Measurements from ENCODE around the gene RPL5.

Gene RPL5

DNA sequence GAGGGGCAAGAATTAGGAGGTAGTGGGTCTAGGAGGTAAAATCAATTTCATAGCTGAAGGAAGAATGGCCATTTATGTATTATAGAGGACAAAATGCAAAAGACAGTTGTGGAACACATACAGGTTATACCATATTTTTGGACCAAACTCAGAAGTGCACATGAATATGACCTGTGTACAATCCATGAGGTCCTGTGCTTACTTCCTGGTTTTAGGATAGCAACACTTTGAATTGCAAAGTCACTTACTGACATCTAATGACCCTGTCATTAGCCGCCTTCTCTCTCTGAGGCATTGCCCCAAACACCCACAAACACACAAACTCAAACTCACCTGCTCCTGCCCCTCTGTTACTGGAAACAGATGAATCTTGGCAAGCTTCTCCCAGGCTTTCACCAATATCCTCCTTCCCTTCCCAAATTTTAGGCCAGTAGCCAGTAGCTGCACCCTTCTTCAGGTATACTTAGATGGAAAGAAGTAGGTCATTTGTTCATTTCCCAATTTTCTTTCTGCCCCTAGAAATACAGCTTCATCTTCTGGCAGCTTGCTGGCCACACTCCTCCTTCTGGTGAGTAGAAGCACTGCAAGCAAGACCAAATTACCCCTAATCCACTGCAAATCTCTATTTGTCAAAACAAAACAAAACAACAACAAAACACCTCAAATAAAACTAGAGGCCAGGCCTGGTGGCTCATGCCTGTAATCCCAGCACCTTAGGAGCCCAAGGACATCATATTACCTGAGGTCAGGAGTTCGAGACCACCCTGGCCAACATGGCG is 13.7 kb upstream of the RPL5 start:
- in situ Hi-C loops (cut with HindIII; ENCODE audit: low sequenced_read_pairs), result loop anchor here (5.0 to 25.0 kb wide), 3 partner anchors 57 to 306 kb away; no protein-coding TSS in a partner anchor

DNA sequence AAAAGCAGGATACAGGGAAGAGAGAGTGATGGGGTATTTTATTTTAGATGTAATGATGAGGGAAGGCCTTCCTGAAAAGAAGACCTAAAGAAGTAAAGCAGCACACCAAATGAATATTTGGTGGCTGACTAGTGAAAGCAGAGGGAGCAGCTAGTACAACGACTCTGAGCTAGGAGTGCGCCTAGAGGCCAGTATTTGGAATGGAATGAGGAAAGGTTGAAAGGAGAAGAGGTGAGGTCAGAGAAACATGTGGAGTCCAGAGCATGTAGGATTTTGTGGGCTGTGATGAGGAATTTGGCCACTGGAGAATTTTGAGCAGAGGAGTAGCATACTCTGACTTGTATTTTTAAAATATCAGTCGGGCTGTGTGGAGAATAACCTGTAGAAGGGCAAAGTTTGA is 11.8 kb upstream of the RPL5 start:
- in situ Hi-C loops (cut with HindIII; ENCODE audit: low sequenced_read_pairs), result loop anchor here (25.0 kb wide), 1 partner anchor 308 kb away; no protein-coding TSS in a partner anchor

DNA sequence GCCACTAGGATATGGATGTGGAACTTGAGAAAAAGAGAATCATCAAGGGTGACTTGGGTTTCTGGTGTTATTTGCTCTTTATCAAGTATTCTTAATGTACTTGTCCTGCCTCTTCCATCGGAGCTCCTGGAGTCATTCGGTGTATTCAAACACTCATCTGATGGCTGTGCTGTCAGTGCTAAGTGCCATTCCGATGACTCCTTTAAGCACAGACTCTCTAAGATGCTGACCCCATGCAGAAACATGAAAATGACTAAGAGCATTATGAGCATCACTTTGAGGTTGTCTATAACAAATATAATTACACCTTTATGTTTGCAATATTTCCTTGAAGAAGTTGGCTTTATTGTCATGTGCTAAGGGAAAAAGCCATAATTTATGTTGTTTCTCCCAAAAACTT is 11.3 kb upstream of the RPL5 start:
- in situ Hi-C loops (cut with HindIII; ENCODE audit: low sequenced_read_pairs), result loop anchor here (25.0 kb wide), 1 partner anchor 308 kb away; no protein-coding TSS in a partner anchor

DNA sequence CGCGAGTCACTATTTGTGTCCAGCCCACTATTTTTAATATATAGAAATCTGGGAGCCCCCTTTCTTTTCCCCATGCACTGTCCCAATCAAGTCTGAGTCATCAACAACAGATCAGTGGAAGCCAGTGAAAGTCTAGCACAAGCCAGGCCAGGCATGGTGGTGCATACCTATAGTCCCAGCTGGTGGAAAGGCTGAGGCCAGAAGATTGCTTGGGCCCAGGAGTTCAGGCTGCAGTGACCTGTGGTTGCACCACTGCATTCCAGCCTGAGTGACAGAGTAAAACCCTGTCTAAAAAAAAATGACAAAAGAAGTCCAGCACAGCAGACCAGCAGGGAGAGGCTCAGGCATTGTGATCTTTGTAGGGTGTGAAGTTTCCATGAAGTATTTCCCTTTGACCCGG is 9.0 kb upstream of the RPL5 start:
- in situ Hi-C loops (cut with HindIII; ENCODE audit: low sequenced_read_pairs), result loop anchor here (25.0 kb wide), 1 partner anchor 311 kb away; no protein-coding TSS in a partner anchor

DNA sequence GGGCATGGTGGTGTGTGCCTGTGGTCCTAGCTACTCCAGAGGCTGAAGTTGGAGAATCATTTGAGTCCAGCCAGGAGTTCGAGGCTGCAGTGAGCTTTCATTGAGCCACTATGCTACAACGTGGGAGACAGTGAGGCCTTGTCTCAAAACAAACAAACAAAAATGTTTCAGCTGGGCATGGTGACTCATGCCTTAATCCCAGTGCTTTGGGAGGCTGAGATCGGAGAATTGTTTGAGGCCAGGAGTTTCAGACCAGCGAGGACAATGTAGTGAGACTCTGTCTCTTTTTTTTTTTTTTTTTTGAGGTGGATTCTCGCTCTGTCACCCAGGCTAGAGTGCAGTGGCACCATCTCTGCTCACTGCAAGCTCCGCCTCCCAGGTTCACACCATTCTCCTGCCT is 5.0 kb upstream of the RPL5 start:
- in situ Hi-C loops (cut with HindIII; ENCODE audit: low sequenced_read_pairs), result no loop called here

DNA sequence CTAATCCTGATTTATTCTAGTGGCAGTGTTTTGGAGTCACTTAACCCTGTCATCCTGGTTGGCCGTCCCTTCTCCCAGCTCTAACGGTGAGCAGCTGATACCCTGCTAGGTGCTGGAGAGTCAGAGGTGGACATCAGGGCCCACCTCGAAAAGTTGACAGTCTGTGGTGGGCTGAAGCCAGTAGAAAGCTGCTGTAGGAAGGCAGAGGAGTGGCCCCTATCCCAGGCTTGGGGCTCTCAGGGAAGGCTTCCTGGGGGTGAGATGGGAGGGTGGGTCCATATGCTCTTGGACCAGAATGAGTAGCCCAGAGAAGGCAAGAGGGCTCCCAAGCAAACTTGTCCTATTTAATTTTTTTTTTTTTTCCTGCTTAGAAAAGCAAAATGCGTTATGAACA is 475 bp upstream of the RPL5 start:
- in situ Hi-C loops (cut with HindIII; ENCODE audit: low sequenced_read_pairs), result no loop called here

DNA sequence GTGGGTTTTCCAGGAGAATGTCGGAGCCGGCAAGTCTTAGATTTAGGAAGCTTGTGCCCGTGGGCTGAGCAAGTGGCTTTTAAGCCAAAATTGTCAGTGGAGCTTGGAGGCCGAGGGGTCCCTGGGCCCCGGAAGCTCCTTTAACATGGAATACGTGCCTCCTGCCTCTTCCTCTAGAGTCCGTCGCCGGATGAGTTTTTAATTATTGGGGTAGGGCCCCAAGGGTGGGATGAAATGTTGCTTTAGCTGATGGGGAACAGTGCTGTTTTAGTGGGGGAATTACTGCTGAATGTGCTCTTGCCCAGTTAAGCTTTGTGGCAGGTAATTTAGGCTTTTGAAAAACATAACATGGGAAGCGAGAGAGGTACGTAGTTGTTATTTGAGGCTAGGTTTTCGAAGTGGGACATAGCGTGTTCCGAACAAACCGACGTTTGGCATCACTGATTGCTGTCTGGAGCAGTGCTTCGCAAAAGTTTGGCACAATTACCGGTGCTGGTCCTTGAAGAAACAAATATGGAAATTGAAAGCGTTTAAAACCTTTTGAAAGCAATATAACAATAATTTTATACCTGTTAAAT is 786 bp downstream of the RPL5 start:
- in situ Hi-C loops (cut with HindIII; ENCODE audit: low sequenced_read_pairs), result no loop called here

DNA sequence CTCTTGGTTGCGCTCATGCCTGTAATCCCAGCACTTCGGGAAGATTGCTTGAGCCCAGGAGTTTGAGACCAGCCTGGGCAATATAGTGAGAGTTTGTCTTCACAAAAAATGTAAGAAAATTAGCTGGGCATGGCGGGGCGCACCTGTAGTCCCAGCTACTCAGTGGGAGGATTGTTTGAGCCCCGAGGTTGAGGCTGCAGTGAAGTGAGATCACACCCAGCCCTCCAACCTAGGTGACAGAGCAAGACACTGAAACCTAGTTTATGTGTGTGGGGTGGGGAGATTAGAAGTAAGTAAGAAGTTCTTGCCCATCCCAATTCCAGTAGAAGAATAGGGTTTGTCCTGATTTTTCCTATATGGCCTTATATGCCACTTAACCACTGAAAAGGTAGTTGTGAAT is 2.0 kb downstream of the RPL5 start:
- in situ Hi-C loops (cut with HindIII; ENCODE audit: low sequenced_read_pairs), result no loop called here

DNA sequence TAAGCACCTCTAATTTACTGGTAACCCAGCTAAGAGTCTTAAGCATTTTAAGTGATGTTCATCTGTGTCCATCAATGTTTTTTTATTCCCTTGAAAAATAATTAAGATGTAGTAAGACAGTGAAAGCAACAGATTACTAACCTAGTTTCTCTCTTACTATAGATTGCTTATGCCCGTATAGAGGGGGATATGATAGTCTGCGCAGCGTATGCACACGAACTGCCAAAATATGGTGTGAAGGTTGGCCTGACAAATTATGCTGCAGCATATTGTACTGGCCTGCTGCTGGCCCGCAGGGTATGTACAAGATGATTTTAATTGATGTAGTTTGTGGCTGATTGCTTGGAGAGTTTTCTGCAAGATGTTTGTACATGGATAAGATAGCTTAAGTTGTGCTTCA is 2.8 kb downstream of the RPL5 start:
- in situ Hi-C loops (cut with HindIII; ENCODE audit: low sequenced_read_pairs), result no loop called here

DNA sequence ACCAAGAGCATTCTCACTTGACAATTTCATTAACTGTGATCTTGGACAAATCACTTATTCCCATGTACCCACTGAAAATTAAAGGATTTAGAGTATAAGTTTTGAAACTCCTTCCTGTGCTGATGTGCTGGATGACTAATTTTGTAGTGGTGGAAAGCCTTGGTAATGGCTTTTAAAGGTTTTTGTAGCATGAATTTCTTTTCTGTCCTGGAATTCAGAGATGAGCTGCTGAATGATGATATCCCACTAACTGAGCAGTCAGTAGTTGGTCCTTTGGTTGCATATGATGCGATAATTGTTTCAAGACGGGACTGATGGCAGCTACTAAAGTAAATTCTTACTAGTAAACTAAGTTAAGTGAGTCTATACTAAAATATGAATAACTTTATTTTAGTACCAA is 5.2 kb downstream of the RPL5 start:
- in situ Hi-C loops (cut with HindIII; ENCODE audit: low sequenced_read_pairs), result no loop called here

DNA sequence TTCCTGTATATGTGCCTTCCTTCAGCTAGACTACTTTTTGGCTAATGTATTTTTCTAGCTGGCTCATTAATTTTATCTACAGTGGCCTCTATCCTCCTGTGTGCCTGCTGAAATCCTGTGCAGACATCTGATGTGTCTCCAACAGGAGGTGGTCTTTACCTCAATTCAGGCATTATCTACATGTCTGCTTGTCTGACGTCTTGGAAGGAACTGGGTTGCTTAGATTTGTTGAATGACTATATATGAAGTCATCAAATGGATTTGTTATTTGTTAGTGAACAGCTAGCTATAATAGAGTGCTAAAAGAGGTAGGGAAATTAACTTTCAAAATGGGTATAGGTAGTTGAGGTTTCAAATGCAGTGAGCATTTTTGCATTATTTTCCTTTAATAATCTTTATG is 6.7 kb downstream of the RPL5 start:
- in situ Hi-C loops (cut with HindIII; ENCODE audit: low sequenced_read_pairs), result no loop called here

DNA sequence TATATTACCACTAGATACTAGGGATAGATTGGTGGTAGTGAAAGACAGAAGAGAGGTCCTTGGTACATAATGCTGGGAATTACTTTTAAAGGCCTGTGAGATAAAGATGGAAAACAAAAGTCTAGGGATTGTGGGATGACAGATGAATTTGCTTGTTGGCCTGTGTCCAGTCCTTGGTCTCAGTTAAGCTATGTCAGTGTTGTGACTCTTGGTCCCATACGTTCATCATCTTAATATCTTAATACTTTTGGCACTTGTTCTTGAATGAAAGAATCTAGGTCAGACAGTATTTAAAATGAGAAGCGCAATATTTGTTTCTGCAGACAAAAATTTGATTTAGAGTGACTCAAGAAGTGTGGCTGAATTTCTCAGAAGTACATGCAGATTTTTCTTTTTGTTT is 7.6 kb downstream of the RPL5 start:
- in situ Hi-C loops (cut with HindIII; ENCODE audit: low sequenced_read_pairs), result no loop called here

DNA sequence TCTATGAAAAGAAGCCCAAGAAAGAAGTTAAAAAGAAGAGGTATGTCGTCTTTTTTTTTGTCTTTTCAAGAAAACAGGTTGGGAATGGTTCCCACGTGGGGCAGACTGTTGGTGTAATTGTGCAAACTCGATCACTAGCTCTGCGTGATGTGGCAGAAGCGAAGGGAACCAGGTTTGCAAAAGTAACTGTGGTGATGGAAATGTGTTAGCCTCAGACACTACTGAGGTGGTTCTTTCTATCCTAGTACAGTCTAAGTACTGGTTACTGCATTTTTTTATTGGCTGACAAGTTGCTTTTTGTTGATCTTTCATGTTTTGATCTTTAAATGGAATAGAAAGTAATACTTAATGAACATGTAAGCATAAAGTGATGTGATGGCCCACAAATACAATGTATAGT is 8.8 kb downstream of the RPL5 start:
- in situ Hi-C loops (cut with HindIII; ENCODE audit: low sequenced_read_pairs), result loop anchor here (5.0 kb wide), 1 partner anchor 67 kb away; no protein-coding TSS in a partner anchor

DNA sequence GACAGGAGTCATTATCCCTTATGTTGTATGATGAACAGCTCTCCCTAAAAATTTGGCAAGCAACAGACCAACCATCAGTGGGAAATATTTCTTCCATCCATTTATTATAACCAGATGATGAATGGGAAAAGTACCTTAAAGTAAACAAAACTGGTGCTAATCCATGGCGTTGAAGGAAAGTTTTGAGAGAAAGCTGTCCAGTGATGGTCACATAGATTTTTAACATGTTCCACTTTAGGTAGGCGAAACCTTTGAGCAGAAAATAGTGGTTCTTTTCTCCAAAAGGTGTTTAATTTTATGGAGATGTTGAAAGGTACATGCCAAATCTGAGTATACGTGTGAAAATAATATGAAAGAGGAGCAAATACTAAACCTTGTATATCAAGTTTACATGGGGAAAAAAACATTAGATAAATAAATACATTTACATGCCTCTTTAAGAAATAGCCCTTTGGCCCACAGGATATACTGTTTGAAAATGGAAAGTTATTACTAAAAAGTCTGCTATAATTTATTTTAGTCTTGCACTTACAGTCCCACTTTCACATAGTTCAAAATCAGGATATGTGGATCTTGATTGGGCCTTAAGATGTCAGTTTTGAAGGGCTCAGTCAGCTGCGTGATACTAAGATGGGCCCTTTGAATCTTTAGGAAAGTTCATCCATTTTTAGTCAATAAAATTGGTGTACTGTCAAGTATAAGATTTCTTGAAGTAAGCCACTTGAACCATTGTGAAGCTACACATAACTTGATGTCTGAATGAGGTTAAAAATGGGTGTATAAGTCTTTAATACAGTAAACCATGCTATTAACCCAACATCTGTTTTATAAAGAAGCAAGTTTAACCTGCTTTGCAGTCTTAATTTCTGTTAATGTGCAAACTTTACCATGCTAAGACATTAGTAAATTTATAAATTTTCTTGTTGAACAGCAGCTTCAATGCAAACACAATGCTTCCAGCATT is 10.5 kb downstream of the RPL5 start:
- in situ Hi-C loops (cut with HindIII; ENCODE audit: low sequenced_read_pairs), result loop anchor here (5.0 kb wide), 1 partner anchor 65 kb away; no protein-coding TSS in a partner anchor

DNA sequence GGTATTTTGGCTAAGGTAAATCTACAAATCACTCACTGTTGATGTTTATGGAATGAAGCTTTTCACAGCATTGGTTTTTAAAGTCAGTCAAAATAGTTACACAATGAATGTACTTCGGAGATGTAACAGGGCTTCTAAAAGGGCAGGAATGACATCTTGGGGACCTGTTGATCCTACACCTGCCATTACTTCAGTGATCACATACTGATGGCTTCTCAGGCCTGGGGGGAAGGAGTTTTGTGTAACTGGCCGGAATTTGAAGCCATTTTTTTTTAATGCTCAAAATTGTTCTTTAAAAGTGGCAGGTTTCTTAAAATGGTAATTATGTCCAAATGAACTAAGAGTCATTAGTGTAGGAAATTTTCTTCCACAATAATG is 11.2 kb downstream of the RPL5 start:
- in situ Hi-C loops (cut with HindIII; ENCODE audit: low sequenced_read_pairs), result loop anchor here (5.0 kb wide), 1 partner anchor 64 kb away; no protein-coding TSS in a partner anchor

DNA sequence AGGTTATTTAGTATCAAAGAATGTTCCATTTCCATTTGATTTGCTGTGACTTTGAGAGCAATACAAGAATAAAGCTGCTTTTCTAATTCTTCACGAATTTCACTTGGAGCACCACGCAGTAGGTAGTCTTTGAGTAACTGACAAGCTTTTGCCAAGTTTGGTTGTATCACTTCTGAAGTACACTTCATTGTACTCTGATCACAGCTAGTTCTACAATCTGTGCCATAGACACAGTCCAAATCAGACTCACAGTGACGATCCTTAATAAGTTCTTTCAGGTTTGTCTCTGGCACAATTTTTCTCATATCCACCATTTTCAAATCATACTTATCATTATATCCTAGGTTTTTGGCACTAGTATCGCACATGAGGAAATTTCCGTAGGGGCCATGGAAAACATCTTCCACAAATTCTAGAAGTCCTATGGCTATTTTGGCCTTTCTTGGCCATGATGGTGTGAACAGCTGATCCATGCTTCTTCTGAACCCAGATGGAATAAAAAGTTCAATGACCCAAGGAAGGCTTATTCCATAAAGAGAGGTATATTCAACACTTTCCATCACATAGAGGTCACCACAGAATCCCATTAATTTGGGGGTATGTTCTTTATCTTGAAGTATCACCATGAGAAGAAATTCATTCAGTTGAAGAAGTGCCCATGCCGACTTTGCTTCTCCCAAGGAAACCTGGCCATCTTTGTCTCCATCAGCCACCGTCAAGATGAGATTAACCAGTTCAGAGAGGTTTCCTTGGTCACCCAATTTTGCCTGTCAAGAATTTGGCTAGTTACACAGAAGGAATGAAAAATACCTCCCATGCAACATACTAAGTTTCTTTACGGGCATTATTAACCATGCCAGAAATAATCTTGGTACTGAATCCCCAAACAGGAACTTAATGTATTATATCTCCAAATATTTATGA is 11.9 kb downstream of the RPL5 start:
- in situ Hi-C loops (cut with HindIII; ENCODE audit: low sequenced_read_pairs), result loop anchor here (5.0 kb wide), 1 partner anchor 64 kb away; no protein-coding TSS in a partner anchor

DNA sequence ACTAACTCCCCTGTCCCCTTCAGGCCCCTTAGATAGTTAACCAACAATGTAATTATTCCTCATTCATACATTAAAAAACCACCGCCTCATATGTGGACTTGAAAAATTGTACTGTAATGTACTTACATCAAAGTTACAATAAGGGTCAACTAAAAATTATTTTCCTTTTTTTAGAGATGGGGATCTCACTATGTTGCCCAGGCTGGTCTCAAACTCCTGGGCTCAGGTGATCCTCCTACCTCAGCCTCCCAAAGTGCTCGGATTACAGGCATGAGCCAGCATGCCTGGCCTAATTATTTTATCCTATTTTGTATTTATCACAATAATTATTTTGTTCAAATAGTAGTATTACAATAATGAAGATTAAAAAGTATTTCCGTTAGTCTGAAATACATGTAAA is 12.6 kb downstream of the RPL5 start:
- in situ Hi-C loops (cut with HindIII; ENCODE audit: low sequenced_read_pairs), result loop anchor here (5.0 kb wide), 1 partner anchor 63 kb away; no protein-coding TSS in a partner anchor

DNA sequence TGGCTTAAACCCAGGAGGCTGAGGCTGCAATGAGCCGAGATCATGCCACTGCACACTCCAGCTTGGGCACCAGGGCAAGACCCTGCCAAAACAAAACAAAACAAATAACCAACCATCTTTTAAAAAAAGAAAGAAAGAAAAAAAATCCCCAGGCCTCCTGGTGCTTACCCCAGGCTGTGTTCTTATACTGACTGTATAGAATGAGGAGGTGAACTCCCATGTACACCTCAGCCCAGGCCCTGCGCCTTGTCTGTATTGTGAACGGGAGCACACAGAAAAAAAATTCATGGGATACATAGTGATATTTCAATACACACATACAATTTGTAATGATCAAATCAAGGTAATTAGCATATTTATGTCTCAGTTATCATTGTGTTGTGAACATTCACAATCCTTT is 14.1 kb downstream of the RPL5 start:
- in situ Hi-C loops (cut with HindIII; ENCODE audit: low sequenced_read_pairs), result no loop called here

DNA sequence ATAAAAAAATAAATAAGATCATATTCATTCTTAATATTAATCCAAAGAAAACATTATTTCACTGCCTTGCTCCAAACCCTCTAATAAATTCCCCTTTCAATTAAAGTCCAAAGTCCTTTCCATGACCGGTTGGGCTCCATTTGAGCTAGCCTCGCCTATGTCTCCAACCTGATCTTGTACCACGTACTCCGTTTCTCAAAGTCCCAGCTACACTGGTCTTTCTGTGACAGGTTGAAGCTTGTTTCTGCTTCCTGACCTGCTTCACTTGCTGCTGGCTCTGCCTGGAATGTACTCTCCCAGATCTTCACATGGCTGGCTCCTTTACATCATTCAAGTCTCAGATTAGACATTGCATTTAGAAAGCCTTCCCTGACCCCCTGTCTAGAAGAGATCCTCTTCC is 16.4 kb downstream of the RPL5 start:
- in situ Hi-C loops (cut with HindIII; ENCODE audit: low sequenced_read_pairs), result no loop called here

DNA sequence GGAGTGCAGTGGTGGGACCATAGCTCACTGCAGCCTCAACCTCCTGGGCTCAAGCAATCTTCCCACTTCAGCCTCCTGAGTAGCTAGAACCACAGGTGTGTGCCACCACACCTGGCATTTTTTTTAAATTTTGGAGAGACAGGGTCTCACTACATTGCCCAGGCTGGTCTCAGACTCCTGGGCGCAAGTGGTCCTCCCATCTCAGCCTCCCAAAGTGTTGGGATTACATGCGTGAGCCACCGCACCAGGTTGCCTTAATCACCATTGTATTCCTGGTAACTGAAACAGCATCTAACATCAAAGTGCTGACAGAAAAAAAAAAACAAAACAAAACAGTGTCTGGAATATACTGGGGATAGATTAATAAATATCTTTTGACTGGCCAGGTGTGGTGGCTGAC is 18.2 kb downstream of the RPL5 start:
- in situ Hi-C loops (cut with HindIII; ENCODE audit: low sequenced_read_pairs), result loop anchor here (25.0 kb wide), 1 partner anchor 162 kb away; no protein-coding TSS in a partner anchor

Measured in endothelial cell of hepatic sinusoid (primary cell).